ENCODE data around the gene NFAM1. TPM values are rescaled to one million over a fixed set of nuclear protein-coding genes. Genes with fewer than 3 reads are reported as not detected.

The NFAM1 gene
- total RNA-seq, 1 experiment from 2014 or later: 0.12 TPM

GRCh38 chr22:42425337-42425988 is 6.7 kb downstream of the NFAM1 start:
- Histone ChIP-seq H3K9me3 (ENCODE audit: control insufficient read depth in 1 of 2, insufficient read depth in 1 of 2, low read depth in 1 of 2, low read length in 2 of 2) (no peaks in the 10 kb centered on the region), H3K9ac (ENCODE audit: low read length) (no peak overlapping the region), H3K27ac (ENCODE audit: low read depth, low read length) (no peak overlapping the region), H2AFZ (ENCODE audit: low read depth, low read length, poor library complexity, severe bottlenecking) (no peak overlapping the region), H3K4me3 (replicated peaks in 1 of 2; ENCODE audit: low read depth in 1 of 2, low read length in 2 of 2) (no peak overlapping the region), H3K36me3 (ENCODE audit: control insufficient read depth in 1 of 2, insufficient read depth in 2 of 2, low read length in 2 of 2) (no peaks in the 10 kb centered on the region), H3K4me2 (ENCODE audit: low read length) (no peak overlapping the region), H3K9me2 (ENCODE audit: insufficient read depth) (no peaks in the 10 kb centered on the region), H4K20me1 (ENCODE audit: insufficient read depth) (no peaks in the 10 kb centered on the region), H3K4me1 (ENCODE audit: control insufficient read depth in 1 of 2, insufficient read depth in 2 of 2, low read length in 2 of 2) (peaks cover 0 to 7% of the 10 kb centered on the region in 2 experiments; a peak in 2 of 4 replicates), H3K79me2 (ENCODE audit: insufficient read depth, low read length) (no peaks in the 10 kb centered on the region), H3K27me3 (ENCODE audit: insufficient read depth, low read length) (no peaks in the 10 kb centered on the region)
- ChIA-PET POLR2A (no interaction called here), CTCF (no interaction called here), RAD21 (ENCODE audit: low non-redundant PET in 1 of 2, low total read pairs in 2 of 2, uncharacterized antibody in 2 of 2, unreplicated experiment in 2 of 2) (no interaction called here)
- no TSS peak for BruUV-seq (replicated peaks)
- TF ChIP-seq ATF3 (IDR thresholded peaks at IDR 0.05) (no peak), CTCF (IDR thresholded peaks at IDR 0.05 in 2 of 3, conservative IDR thresholded peaks at IDR 0.05 in 1 of 3; ENCODE audit: borderline replicate concordance in 1 of 3, insufficient read depth in 1 of 3, low read depth in 2 of 3, low read length in 2 of 3) (no peak), POLR2AphosphoS5 (IDR thresholded peaks at IDR 0.05; ENCODE audit: low read depth, low read length) (no peak), ELF1 (IDR thresholded peaks at IDR 0.05; ENCODE audit: borderline replicate concordance, low read depth) (no peak), TCF7L2 (IDR thresholded peaks at IDR 0.05; ENCODE audit: borderline replicate concordance, extremely low read depth, insufficient read depth, insufficient read length) (no peak), JUND (IDR thresholded peaks at IDR 0.05) (no peak), ZNF274 (IDR thresholded peaks at IDR 0.05; ENCODE audit: low read depth, low read length) (no peak), ZFX (IDR thresholded peaks at IDR 0.05) (no peak), SP1 (IDR thresholded peaks at IDR 0.05; ENCODE audit: low read depth) (no peak), MAX (IDR thresholded peaks at IDR 0.05) (no peak), CEBPB (IDR thresholded peaks at IDR 0.05; ENCODE audit: low read depth) (no peak), EGR1 (IDR thresholded peaks at IDR 0.05; ENCODE audit: low read depth) (no peak), CBX3 (IDR thresholded peaks at IDR 0.05; ENCODE audit: low read depth) (no peak), YY1 (IDR thresholded peaks at IDR 0.05; ENCODE audit: extremely low read depth, insufficient replicate concordance, low read depth, low read length) (no peak)
- intact Hi-C loops (cut with micrococcal nuclease): no loop called here
- DNase-seq (ENCODE audit: low read depth, low spot score): no peak
- no peak for ATAC-seq
